Measurements from ENCODE around the gene CPVL. TPM values are rescaled to one million over a fixed set of nuclear protein-coding genes. Genes with fewer than 3 reads are reported as not detected.
A peak's percentile ranks its signal among the peaks of the same experiment; 100 is the strongest.

The CPVL gene
- polyA plus RNA-seq, 3 donors from 2014 or later: 4.3 to 60.4 (median 35.4) TPM

DNA sequence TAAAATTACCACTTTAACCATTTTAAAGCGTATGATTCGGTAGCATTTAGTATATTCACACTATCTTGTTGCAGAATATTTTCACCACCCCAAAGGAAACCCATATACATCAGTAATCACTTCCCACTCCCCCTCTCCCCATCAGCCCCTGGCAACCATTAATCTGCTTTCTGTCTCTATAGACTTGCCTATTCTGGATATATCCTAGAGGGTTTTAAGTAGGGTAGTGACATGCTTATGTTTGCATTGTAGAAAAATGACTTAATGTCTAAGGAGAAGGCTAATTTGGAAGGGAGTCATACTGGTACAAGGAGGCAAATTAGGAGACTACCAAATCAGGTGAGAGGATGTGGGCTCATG is 145.6 kb downstream of the CPVL start:
- Mint-ChIP-seq H3K36me3 (no peaks in the 10 kb centered on the region), H3K4me1 (no peaks in the 10 kb centered on the region), H3K9me3 (no peaks in the 10 kb centered on the region), H3K27me3 (ENCODE audit: low read depth in 3 of 3) (peaks cover 6 to 11% (median 7%) of the 10 kb centered on the region in 3 donors), H3K4me3 (no peak overlapping the region), H3K27ac (no peak overlapping the region)
- no peak for DNase-seq

- no peak overlapping the region for H3K4me3 Mint-ChIP-seq
- H3K4me1 Mint-ChIP-seq: no peaks in the 10 kb centered on the region
- no peak for DNase-seq
- H3K27ac Mint-ChIP-seq: no peak overlapping the region
- H3K9me3 Mint-ChIP-seq: no peaks in the 10 kb centered on the region
- H3K27me3 Mint-ChIP-seq (ENCODE audit: low read depth in 3 of 3): peaks cover 6 to 13% (median 7%) of the 10 kb centered on the region in 3 donors
- no peaks in the 10 kb centered on the region for H3K36me3 Mint-ChIP-seq
Measured at GRCh38 chr7:28999895-29000716, 146.2 kb downstream of the CPVL start.

DNA sequence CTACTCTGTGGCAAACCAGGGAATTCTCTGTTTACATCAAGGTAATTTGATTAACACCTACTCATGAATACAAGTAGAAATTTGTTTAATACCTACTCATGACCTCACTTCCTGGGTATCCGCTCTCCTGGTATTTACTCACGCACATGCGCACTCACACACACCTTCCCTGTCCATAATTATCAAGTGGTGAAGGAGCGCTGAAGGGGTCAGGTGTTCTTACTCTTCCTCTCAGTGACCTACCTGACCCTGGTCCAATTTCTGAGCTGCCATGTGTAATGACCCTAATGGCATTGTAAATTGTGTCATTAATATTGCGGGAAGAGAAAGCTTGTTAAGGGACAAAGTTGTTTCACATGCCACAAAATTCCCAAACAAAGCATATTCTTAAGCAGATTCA is 146.9 kb downstream of the CPVL start:
- Mint-ChIP-seq H3K27me3 (ENCODE audit: low read depth in 3 of 3) (peaks cover 6 to 13% (median 7%) of the 10 kb centered on the region in 3 donors), H3K4me1 (no peaks in the 10 kb centered on the region), H3K27ac (no peak overlapping the region), H3K4me3 (no peak overlapping the region), H3K9me3 (no peaks in the 10 kb centered on the region), H3K36me3 (no peaks in the 10 kb centered on the region)
- DNase-seq: no peak

DNA sequence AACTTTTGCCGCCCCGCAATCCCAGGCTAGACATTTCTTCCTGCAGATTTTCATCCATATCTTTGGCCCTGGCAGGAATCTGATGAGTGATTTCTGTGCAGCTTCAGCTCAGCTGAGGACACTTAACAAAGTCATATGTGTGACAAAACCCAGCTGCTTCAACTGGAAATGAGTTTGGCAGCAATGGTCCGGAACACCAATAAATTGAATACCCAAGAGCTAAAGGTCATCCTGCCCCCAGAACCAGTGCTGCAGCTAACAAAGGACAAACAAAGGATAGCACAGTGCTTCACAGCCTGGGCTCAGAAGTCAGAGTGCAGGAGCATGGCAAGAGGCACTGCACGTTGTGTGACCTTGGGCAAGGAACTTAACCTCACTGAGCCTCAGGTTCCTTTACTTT is 148.2 kb downstream of the CPVL start:
- no peak overlapping the region for H3K27ac Mint-ChIP-seq
- no peak for DNase-seq
- no peaks in the 10 kb centered on the region for H3K36me3 Mint-ChIP-seq
- H3K27me3 Mint-ChIP-seq (ENCODE audit: low read depth in 3 of 3): peaks cover 6 to 13% (median 7%) of the 10 kb centered on the region in 3 donors
- no peak overlapping the region for H3K4me3 Mint-ChIP-seq
- no peaks in the 10 kb centered on the region for H3K4me1 Mint-ChIP-seq
- no peaks in the 10 kb centered on the region for H3K9me3 Mint-ChIP-seq

GRCh38 chr7:28996836-28997235 is 149.5 kb downstream of the CPVL start:
- Mint-ChIP-seq H3K36me3 (no peaks in the 10 kb centered on the region), H3K27ac (no peak overlapping the region), H3K4me3 (no peak overlapping the region), H3K4me1 (no peaks in the 10 kb centered on the region), H3K9me3 (no peaks in the 10 kb centered on the region), H3K27me3 (ENCODE audit: low read depth in 3 of 3) (peaks cover 7 to 13% (median 9%) of the 10 kb centered on the region in 3 donors)
- no peak for DNase-seq

DNA sequence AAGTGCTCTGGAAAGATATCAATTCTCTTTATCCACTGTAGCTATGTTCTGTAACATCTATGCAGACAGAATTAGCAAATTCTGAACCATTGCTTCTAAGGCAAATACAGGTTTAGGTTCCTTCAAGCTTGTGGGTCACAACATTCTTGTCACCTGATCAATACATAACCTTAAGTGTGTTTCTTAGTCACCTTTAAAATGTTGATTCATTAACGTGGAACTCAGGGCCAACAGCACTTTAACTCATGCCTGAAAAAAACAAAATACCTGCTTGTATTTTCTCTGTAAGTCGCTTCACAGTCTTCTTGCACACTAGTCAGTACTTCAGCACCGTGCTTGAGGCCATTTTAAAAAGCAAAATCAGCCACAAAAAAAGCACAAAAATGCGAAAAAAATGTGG is 153.0 kb downstream of the CPVL start:
- Mint-ChIP-seq H3K36me3 (no peaks in the 10 kb centered on the region), H3K4me3 (no peak overlapping the region), H3K4me1 (no peaks in the 10 kb centered on the region), H3K27me3 (ENCODE audit: low read depth in 3 of 3) (peaks cover 3 to 11% (median 6%) of the 10 kb centered on the region in 3 donors), H3K9me3 (no peaks in the 10 kb centered on the region), H3K27ac (no peak overlapping the region)
- no peak for DNase-seq

GRCh38 chr7:28992798-28993197 is 153.5 kb downstream of the CPVL start:
- no peaks in the 10 kb centered on the region for H3K9me3 Mint-ChIP-seq
- H3K4me3 Mint-ChIP-seq: no peak overlapping the region
- peaks cover 3 to 6% (median 5%) of the 10 kb centered on the region in 3 donors for H3K27me3 Mint-ChIP-seq (ENCODE audit: low read depth in 3 of 3)
- no peak overlapping the region for H3K27ac Mint-ChIP-seq
- DNase-seq: no peak
- H3K36me3 Mint-ChIP-seq: no peaks in the 10 kb centered on the region
- no peaks in the 10 kb centered on the region for H3K4me1 Mint-ChIP-seq

- Mint-ChIP-seq H3K27me3 (ENCODE audit: low read depth in 3 of 3) (peaks cover 5 to 6% (median 6%) of the 10 kb centered on the region in 3 donors), H3K9me3 (no peaks in the 10 kb centered on the region), H3K4me3 (no peak overlapping the region), H3K4me1 (no peaks in the 10 kb centered on the region), H3K36me3 (no peaks in the 10 kb centered on the region), H3K27ac (no peak overlapping the region)
- DNase-seq: no peak
Measured at GRCh38 chr7:28990200-28990960, 156.0 kb downstream of the CPVL start.

DNA sequence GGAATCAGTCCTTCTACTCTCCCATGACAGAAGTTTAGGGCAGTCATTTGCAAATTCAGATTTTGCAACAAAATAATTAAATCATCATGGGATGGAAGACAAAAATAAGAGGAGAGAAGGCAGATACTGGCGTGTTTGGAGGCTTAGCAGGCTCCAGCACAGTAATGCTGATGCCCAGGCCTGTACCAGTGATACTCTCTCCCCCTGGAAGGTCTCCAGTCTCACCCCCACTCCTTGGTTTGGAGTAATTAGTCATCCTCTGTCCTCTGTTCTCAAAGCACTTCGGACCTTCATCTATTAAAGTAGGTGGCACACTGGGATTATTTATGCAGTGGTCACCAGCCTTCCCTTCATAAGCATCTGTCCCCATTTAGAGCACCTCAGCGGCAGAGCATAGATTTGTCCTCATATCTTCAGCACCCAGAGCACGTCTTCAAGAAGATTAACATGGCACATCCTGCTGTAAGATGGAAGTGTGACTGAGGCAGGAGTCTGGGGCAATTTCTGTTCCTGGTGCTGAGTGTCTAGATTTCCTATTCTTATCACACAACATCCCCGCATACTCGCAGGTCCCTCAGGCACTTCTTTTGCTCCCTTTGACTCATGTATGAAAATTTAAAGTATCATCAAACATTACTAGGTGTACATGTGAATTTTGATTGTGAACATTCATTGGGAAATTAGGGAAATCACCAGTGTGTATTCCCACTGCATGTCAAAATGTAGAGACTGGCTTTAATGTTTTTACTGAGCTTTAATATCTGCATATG is 156.9 kb downstream of the CPVL start:
- Mint-ChIP-seq H3K4me3 (no peak overlapping the region), H3K27ac (no peak overlapping the region), H3K4me1 (no peaks in the 10 kb centered on the region), H3K9me3 (no peaks in the 10 kb centered on the region), H3K27me3 (ENCODE audit: low read depth in 3 of 3) (peaks cover 5 to 6% (median 6%) of the 10 kb centered on the region in 3 donors), H3K36me3 (no peaks in the 10 kb centered on the region)
- DNase-seq: no peak

DNA sequence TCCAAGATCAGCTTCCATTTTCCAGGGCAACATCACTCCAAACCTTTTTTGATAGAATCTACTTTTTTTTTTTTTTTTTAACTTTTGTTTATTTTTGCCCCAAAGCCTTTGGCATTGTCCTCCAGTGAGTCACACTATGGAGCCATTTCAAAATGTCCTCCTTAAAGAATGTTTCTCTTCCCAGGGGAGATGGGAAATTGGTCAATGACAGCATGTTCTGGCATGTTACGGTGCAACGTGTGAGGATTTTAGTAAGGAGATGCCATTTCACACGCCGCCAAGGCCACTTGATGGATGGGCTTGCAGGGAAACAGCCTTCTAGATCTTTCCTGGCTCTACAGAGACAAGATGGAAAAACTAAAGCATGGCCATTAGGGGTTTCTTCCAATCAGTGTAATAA is 157.5 kb downstream of the CPVL start:
- Mint-ChIP-seq H3K27ac (no peak overlapping the region), H3K4me3 (no peak overlapping the region), H3K9me3 (no peaks in the 10 kb centered on the region), H3K36me3 (no peaks in the 10 kb centered on the region), H3K4me1 (no peaks in the 10 kb centered on the region), H3K27me3 (ENCODE audit: low read depth in 3 of 3) (peaks cover 5 to 9% (median 7%) of the 10 kb centered on the region in 3 donors)
- no peak for DNase-seq

DNA sequence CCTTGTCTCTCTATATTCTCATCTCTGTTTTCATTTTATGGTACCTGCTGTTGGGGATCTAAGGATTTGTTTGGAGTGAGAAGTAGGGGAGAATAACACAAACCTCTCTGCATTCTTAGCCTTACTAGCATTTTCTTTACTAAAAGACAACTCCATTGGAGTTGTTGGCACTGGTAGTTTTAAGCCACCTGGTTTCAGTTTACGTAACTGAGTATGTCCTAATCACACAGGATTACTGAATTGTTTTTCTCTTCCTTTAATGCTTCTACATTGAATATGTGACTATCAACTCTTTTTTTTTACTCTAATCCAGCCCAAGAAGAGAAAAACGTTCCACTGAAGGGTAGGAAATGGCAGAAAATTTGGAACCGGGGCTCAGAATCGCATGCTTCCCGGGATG is 158.2 kb downstream of the CPVL start:
- DNase-seq: no peak
- no peak overlapping the region for H3K27ac Mint-ChIP-seq
- H3K4me3 Mint-ChIP-seq: no peak overlapping the region
- H3K9me3 Mint-ChIP-seq: no peaks in the 10 kb centered on the region
- no peaks in the 10 kb centered on the region for H3K36me3 Mint-ChIP-seq
- no peaks in the 10 kb centered on the region for H3K4me1 Mint-ChIP-seq
- H3K27me3 Mint-ChIP-seq (ENCODE audit: low read depth in 3 of 3): peaks cover 5 to 9% (median 7%) of the 10 kb centered on the region in 3 donors

GRCh38 chr7:28986765-28987110 is 159.6 kb downstream of the CPVL start:
- DNase-seq: no peak
- H3K36me3 Mint-ChIP-seq: no peaks in the 10 kb centered on the region
- peak overlapping the region in 1 of 6 donors; percentile 8 for H3K27ac Mint-ChIP-seq
- H3K27me3 Mint-ChIP-seq (ENCODE audit: low read depth in 3 of 3): peaks cover 3 to 7% (median 7%) of the 10 kb centered on the region in 3 donors
- H3K4me3 Mint-ChIP-seq: no peak overlapping the region
- H3K9me3 Mint-ChIP-seq: no peaks in the 10 kb centered on the region
- no peaks in the 10 kb centered on the region for H3K4me1 Mint-ChIP-seq

DNA sequence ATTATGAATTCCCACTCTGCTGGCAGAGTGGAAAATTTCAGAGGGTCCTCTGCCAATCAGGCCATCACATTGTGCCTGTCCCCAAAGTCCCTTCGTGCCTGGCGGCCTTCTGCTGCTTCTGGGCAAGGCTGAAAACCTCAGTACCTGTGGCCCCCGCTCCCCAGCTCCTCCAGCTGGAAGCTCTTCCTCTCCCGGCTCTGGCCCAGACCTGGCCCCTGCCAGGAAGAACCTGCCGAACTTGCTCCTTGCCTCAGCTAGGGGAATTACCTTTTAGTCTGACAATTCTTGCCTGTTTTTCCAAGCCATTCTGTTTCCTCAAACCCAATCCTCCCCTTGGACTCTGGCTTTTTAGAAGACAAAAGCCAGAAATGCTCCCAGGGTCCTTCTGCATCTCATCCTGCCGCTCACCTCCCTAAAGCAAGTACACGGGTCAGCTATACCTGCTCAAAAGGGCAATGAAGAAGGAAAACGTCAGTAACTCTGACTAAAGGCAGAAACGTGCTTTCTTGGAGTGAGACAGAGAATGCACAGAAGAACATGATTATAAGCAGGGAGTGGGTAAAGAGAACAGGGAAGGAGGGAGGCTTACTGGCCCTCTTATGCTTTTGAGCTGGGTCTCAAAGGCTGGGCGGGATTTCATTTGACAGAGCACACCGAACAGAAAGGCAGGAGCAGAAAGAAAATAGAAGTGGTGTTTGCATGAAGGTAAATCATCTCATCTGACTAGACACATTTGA is 160.1 kb downstream of the CPVL start:
- no peak for DNase-seq
- Mint-ChIP-seq H3K9me3 (no peaks in the 10 kb centered on the region), H3K27ac (no peak overlapping the region), H3K36me3 (no peaks in the 10 kb centered on the region), H3K27me3 (ENCODE audit: low read depth in 3 of 3) (peaks cover 3 to 7% (median 7%) of the 10 kb centered on the region in 3 donors), H3K4me3 (no peak overlapping the region), H3K4me1 (no peaks in the 10 kb centered on the region)
